Activated CD8-positive, alpha-beta memory T cell treated with anti-CD3 and anti-CD28 coated beads, Interleukin-2, amount 50 U/mL, for 1 hour (primary cell): ENCODE measurements around the gene HIVEP3.

Source experiments
- DNase-seq: peaks from one replicate; pipeline ENCODE4 v3.0.0-alpha.2; 2020; ENCODE audit errors: extremely low read depth

The HIVEP3 gene

GRCh38 chr1:41847733-41848132 is 71.0 kb downstream of the HIVEP3 start:
- no peak for DNase-seq

GRCh38 chr1:41846625-41847405 is 71.9 kb downstream of the HIVEP3 start:
- no peak for DNase-seq

DNA sequence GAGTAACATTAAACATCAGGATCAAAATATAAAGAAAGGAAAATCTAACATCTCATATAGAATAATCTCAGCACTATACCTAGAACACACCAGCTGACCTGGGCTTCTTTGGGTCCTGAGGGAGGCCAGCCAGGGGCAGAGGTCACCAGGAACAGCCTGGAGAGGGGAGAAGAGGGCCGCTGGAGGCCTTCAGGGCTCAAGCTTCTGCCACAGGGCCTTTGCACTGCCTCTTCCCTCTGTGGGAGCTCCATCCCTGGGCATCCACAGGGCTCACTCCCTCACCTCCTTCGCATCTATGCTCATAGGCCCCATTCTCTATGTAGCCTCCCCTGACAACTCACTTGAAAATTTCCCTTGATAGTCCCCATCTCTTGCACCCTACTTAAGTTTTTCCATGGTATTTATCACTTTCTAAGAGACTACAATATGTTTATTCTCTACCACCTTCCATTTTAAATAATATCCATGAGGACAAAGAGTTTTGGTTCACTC is 73.9 kb downstream of the HIVEP3 start:
- no peak for DNase-seq

DNA sequence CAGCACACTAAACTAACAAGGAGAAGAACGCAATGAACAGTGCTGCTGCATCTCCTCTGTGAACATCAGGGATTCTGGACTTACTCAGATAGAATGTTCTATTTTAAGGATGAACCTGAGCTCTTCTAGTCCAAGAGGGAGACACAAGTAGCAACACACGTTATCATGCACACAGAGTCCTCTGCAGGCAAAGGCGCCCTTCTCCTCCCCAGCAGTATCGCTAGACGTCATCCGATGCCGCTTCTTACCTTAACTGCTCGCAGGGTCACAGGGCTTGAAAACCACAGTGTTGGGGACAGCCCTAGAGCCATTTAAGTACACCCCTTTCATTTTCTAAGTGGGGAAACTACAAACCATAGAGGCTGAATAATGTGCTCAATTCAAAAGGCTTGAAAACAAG is 74.5 kb downstream of the HIVEP3 start:
- DNase-seq, result no peak

- no peak for DNase-seq
Observed at GRCh38 chr1:41842993-41843755, 75.5 kb downstream of the HIVEP3 start.

GRCh38 chr1:41842326-41842725 is 76.4 kb downstream of the HIVEP3 start:
- DNase-seq, result no peak

DNA sequence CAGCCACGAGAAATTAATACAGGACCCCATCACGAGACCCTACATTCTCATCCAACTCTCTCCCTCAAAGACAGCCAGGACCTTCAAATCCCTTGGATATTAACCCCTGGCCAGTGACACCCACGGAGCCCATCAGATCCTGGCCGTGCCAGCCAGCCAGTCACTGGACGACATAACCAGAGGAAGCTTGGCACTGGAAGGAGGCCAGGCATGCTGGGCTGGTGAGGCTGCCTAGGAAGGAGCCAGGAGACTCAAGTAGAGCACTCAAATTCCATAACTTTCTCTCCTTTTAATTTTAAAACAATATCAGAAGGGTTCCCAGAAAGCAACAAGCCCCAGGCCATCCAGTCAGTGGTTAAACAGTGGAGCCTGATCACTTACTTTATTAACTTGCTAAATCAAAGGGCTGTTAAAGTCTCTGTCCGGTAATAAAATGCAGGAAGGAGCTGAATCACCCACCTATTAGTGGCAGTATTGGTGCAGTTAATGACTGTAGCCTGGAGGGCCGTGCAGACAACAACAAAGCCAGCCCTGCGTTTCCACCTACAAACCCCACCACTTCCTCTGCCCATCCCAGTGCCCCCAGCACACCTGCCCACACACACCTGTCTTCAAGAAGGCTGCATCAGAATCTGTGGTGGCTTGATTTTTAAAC is 78.0 kb downstream of the HIVEP3 start:
- no peak for DNase-seq

GRCh38 chr1:41838266-41838665 is 80.5 kb downstream of the HIVEP3 start:
- DNase-seq, result no peak

GRCh38 chr1:41837691-41838090 is 81.0 kb downstream of the HIVEP3 start:
- DNase-seq, result no peak

DNA sequence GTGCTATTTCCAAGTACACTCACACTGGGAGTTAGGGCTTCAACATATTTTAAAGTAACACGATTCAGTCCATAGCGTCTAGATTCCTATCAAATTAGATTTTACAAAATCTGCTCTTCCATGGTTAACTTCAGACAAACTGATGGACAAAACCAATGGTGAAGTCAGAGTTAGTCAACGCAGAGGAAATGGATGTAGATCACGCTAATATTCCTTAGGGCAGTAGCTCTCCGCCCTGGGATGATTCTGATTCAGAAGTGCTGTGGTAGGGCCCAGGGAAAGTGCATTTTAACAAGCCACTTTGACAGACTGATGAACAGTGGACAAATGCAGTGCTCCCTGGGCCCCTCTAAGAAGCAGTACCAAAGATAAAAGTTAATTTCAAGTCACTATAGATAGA is 83.2 kb downstream of the HIVEP3 start:
- DNase-seq, result no peak

DNA sequence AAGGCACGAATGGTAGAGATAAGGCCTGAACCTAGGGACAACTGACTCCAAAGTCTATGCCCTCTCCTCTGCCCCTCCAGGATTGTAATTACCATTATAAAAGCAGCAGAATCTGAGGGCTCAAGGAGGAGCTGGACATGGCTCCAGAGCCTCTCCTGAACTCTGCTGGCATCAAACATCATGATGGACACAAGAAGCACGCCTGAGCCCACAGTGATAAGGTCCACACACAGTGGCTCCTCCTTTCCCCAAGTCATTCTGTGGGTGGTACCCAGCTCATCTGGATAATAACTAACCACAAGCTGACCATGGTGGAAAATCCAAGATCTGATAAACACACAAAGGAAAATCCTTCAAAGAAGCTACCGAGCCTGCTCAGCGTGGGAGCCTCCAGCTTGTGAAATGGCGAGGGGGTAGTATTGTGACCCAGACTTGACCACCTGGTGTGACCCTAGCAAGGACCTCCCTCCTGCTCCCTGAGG is 85.2 kb downstream of the HIVEP3 start:
- DNase-seq, result no peak

GRCh38 chr1:41830726-41831125 is 88.0 kb downstream of the HIVEP3 start:
- no peak for DNase-seq

DNA sequence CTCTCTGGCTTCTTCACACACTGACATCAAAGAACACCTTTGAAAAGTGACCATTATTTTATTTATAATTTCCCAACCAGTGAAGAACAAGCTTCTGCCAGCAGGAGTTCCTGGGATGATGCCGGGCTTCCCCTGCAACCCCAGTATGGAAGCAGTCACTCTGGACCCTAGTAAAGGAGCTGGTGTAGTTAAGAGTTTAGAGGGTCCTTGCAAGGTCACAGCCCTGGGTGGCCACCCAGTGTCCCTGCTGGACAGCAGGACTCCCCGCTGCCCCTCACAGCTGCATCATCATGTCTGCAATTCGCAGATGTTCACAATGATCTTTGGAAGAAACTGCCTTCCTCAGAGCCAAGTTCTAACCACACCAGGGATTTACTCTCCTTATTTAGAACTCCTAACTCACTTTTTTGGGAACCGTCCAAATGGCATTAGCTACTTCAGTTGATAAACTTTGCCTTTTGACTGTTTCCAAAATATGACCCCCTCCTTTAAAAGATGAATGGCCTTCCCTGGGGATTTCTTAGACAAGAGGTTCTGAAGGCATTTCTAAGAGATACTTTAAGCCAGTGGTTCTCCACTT is 90.6 kb downstream of the HIVEP3 start:
- DNase-seq, result no peak

DNA sequence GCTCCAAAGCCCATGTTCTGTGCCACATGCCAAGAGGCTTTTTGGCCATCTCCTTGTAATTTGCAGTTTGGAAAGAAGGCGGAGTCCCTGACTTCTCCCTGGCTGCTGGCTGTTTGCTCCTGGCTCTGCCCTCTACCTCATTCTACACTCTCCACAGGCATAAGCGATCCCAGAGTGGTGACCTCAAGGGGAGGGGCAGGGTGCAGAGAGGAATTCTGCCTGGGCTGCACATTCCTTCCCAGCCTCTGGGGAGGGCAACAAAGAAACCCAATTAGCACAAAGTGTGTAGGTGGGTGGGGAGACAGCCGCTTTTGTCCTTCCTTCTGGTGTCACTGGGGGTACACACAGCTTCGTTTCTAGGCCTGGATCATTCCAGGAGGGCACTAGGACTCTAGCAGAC is 95.3 kb downstream of the HIVEP3 start:
- no peak for DNase-seq

DNA sequence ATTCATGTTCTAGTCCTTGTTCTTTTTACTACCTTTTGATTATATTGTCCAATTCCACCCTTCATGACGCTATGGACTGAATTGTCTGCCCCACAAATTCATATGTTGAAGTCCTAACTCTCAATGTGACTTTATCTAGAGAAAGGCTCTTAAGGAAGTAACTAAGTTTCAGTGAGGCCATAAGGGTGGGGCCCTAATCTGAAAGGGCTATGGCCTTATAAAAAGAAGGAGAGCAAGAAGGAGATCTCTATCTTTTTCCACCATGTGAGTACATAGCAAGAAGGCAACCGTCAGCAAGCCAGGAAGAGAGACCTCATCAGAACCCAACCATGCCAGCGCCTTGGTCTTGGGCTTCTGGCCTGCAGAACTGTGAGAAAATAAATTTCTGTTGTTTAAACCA is 95.9 kb downstream of the HIVEP3 start:
- DNase-seq, result no peak

DNA sequence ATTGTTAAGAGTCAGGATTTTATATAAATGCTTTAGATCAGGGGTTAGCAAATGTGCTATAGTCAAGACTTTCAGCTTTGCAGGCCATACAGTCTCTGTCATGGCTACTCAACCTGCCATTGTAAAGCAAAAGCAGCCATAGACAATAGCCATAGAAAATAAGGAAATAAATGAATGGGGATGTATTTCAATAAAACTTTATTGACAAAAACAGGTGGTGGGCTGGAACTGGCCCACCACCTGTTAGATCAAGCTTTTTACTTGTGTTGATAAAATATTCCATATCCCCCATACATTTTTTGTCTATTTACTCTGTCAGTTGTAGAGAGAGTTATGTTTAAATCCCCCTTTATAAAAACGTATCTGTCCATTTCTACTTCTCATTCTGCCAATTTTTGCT is 98.9 kb downstream of the HIVEP3 start:
- no peak for DNase-seq

GRCh38 chr1:41819069-41819468 is 99.7 kb downstream of the HIVEP3 start:
- no peak for DNase-seq

DNA sequence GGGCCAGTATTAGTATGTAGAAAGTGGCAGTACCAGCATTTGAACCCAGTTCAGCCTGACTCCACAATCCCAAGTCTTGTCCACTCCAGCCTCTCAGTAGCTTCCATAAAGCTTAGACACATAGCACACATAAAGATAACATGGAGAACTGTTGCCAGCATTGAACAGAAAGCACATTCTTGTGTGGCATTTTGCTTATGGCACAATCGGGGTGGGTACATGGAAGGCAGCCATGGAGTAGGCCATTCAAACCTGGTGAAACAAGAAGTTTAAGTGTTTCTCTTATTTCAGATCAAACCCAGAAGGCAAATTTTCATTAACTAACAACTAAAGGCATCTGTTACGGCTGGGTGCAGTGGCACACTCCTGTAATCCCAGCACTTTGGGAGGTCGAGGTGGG is 102.7 kb downstream of the HIVEP3 start:
- no peak for DNase-seq

GRCh38 chr1:41813755-41814745 is 104.7 kb downstream of the HIVEP3 start:
- DNase-seq, result no peak

- no peak for DNase-seq
Observed at GRCh38 chr1:41813226-41813625, 105.5 kb downstream of the HIVEP3 start.

DNA sequence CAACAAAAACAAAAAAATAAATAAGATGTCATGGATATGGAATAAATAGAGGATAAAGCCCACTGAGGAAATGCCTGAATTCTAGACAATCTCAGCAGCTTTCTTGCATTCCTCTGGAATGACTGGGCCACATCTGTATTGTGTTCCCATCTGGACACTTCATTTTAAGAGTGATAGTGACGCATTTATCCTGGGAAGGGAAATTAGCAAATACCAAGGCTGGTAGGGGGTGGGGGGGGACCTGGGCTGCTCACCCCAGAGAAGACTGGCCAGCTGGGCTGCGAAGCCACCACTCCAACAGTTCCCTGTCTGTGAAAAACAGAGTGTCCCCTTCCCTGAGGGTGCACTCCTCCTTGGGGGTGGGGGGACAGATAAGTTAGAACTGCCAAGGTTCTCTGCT is 106.3 kb downstream of the HIVEP3 start:
- DNase-seq, result no peak
